Medulla oblongata (tissue), 1 donor: Measurements from ENCODE around the gene ZNF423.

Experiments used
- DNase-seq: peaks from one replicate; pipeline ENCODE4 v3.0.0-alpha.2; 2015; ENCODE audit errors: extremely low spot score

ZNF423 gene

DNA sequence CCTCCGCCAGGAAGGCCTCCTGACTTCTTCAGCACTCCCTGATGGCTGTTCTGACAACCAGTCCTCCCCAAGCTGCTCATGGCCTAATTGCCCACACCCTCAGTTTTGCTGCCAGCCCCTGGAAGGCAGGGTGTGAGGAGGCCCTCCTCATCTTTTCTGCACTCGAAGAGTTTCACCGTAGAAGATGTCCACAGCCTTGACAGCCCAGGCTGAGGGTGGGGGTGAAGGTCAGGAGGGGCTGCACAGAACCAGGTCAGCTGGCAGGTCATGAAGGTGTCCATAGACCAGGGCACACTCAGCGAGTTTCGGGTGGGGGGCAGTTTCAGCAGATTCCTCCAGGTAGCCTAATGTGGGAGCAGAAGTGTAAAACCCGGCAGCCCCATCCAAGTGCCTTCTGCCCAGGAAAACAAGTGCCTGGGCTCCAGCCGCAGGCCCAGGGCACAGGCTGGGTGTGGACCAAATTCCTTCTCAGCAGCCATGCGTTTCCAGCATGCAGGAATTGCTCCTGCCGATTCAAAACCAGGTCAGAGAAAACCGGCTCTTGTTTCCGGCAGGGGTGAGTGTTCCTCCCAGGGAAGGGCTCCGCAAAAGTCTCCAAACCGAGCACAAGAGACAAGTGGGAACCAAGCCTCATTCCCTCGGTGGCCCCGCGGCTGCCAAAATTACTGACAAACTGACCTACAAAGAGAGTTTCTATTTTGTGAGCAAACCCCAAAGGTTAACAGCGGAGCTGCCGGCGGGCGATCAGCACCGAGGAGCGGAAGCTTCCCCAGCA lies 253.5 kb downstream of the ZNF423 start:
- peak; percentile 44 for DNase-seq

DNA sequence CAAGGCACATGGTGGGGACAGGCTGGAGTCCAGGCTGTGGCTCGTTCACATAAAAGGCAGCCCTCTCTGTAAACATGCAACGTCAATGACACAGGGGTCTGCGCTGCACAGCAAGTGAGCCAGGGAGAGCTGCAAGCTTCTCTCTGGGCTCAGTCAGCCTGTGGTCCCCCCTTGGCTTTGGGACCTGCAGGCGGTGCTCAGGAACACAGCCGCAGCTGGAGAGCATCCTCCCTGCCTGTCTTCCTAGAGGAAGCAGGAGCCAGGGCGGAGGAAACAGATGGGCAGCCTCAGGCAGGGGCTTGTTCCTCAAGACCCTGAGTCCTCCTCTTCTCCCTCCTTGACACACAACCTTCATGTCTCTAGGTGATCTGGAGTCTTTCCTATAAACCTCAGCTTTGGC lies 254.3 kb downstream of the ZNF423 start:
- DNase-seq, result no peak

GRCh38 chr16:49600976-49601375 lies 254.9 kb downstream of the ZNF423 start:
- DNase-seq, result no peak

DNA sequence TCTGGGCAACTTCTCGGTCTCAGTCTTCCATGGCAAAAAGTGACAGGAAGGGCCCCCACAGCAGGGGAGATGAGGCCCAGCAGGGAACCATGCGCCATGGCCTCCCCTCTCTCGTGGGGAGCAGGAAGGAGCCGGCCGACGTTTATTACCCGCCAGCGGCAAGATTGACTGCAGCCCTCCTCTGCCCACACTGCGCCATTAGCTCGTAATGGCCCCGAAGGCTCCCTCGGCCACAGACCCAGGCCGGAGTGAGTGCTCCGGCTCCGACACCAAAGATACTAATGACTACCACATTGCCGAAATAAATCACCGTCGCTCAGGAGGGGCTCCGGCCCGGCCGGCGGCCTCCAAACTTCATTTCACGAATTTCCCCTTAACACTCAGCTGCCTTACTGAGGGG lies 255.4 kb downstream of the ZNF423 start:
- no peak for DNase-seq

GRCh38 chr16:49599704-49600103 lies 256.2 kb downstream of the ZNF423 start:
- no peak for DNase-seq

DNA sequence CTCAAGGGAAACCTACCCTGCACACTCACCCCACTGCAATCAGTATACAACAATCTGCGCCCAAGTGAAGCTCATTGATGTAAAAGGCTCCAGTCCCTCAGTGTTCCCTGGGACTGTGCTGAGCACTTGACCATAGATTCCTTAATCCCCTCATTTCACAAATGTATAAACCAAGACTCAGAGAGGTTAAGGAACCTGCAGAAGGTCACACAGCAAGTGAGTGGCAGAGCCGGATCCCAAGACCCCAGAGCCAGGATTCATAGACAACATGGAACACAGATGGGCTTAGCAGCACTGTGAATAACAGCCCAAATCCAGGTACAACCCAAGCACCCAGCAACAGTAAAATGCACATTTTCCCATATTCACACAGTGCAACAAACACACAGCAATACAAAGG lies 256.6 kb downstream of the ZNF423 start:
- DNase-seq, result no peak

- DNase-seq, result no peak
Measured at GRCh38 chr16:49598383-49599170, 257.3 kb downstream of the ZNF423 start.

DNA sequence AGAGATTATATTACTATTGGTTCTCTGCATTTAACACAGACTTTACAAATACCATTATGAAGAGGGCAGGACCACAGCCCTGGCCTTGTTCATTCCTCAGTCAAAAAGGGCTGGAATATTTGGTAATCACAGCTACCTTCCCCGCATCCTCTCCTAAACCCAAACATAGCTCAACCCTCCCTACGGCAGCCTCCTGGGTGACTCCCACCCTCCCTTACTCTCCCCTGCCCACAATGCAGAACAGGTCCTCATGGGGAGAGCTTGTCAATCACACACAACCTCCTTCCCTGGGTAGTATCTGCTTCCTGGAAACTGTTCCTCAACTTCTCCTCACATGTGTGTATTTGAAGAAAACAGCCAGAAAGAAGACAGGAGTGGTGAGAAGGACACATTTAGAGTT lies 258.1 kb downstream of the ZNF423 start:
- no peak for DNase-seq

DNA sequence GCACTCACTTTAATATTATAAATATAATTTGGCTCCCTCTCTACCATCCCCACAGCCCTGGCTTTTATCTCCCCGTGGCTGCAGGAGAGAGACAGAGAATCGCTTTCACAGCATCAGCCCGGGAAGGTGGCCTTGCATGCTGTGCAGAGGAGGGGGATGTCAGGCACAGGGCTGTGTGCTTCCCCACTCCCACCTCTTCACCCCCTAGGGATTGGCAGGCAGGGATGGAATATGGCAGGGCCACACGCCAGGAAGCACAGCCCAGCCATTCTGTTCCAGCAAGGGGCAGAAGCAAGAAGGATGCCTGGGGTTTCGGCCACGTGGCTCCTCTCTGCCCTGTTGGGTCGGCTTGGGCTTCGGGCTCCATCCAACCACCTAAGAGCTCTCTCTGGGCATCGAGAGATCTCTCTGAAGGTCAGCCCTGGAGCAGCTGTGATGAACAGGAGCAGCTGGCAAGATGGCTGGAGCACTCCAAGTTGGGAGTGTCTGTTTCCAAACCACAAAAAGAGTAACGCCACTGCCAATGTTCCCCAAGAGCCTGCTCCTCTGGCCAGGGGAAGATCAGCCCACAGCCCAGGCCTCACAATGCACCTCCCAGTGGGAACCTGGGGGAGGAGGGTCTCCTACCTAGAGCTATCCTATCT lies 259.1 kb downstream of the ZNF423 start:
- DNase-seq, result no peak

GRCh38 chr16:49596068-49596467 lies 259.8 kb downstream of the ZNF423 start:
- no peak for DNase-seq

GRCh38 chr16:49594685-49595498 lies 261.0 kb downstream of the ZNF423 start:
- DNase-seq, result no peak

GRCh38 chr16:49594153-49594552 lies 261.8 kb downstream of the ZNF423 start:
- DNase-seq, result no peak

- no peak for DNase-seq
Measured at GRCh38 chr16:49593424-49594040, 262.4 kb downstream of the ZNF423 start.

GRCh38 chr16:49592546-49593423 lies 263.1 kb downstream of the ZNF423 start:
- DNase-seq, result peak; percentile 30

DNA sequence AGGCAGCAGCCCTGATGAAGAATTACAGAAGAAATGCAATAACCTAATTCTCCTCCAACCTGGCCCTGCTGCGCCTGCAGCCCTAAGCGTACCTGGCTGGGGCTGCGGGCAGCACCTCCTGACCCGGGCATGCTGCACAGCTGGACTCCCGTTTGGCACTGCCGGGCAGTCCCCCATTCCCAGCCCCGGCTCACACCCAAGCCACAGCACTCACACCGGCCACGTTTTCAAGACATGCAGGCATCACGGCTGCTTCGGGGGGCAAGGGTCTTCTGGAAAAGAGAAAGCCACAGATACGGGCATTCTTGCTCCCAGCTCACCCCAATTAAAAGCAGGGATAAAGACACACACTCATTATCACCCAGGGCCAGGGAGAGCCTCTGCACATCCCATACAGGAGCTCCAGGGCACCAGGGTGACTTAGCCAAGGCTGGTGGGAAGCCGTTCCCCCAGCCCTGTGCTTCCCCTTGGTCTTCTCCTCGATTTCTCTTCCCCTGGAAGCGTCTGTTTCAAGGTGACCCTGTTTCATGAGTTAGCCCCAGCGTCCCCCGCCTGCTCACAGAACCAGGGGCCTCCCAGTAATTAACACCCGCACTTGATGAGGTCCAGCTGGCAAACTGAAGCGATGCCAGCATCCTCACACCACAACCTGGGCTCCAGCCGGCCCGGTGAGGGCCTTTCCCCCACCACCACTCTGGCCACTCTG lies 265.6 kb downstream of the ZNF423 start:
- no peak for DNase-seq

- no peak for DNase-seq
Measured at GRCh38 chr16:49589544-49590031, 266.3 kb downstream of the ZNF423 start.

DNA sequence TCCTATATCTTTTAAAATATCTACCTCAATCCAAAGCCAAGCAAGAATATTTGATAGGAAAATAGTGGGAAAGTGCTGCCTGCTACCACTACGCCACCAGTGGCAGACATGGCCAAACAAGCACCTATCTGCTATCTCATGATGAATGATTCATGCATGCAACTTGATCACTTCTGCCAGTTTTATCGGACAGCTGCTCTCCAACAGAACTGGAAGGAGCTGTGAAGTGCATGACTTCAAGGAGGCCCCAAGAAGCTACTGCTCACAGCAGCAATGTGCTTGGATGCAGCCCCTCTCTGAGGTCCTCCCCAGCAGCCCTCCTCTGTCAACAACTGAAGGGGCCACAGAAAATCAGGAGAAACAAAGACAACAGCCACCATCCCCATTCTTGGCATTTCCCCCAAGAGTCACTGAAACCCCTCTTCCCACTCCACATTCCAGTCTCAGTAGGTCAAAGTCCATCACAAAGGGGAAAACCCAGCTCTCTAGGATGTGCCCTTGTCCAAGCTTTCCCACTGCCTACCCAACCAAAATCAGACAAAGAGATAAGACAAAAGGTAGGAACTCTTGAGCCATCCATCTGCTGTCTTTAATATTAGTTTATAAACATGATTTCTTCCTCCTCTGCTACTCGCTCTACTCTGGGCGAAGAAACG lies 267.1 kb downstream of the ZNF423 start:
- no peak for DNase-seq

- DNase-seq, result no peak
Measured at GRCh38 chr16:49588026-49588425, 267.9 kb downstream of the ZNF423 start.

- no peak for DNase-seq
Measured at GRCh38 chr16:49587511-49587910, 268.4 kb downstream of the ZNF423 start.
